TTC549 (cell line): ENCODE data around the gene PARD6A.
A peak's percentile ranks its signal among the peaks of the same experiment; 100 is the strongest.

Source experiments
- FAIRE-seq: peaks from 2 replicates; lab custom pipeline; 2012; peaks lifted over from hg19 to GRCh38; lab: Jason Lieb, UNC

PARD6A gene

DNA sequence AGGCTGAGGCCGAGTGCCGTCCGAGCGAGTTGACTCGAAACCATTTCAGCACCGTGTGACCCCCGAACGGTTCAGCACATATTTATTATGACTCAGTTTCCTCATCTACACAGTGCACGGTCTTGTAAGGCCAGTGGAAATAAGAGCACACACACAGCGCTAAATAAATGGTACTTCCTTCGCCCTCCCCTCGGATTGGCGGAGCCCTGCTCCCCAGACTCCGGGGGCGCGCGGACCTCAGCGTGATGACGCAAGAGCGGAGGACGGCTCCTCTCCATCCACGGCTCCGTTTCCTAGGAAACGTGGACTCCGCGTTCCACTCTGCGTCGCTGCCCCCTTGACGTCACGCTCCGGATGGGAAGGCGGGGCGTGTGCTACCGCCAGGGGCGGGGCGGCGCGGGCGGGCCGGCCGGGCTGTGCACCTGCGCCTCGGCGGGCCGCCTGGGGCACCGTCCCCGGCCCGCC, at the start of gene PARD6A:
PARD6A (plus strand) TSS at position 397 of the 465 bp plus-strand sequence. CDS start 79 bp downstream, outside the sequence.
- peak; percentile 34 for FAIRE-seq

GRCh38 chr16:67613808-67614207, 47.0 kb upstream of the PARD6A start:
- no peak for FAIRE-seq

GRCh38 chr16:67628216-67628615, 32.5 kb upstream of the PARD6A start:
- FAIRE-seq = no peak

- FAIRE-seq = no peak
Measured at GRCh38 chr16:67632415-67633172, 28.2 kb upstream of the PARD6A start.

GRCh38 chr16:67636713-67637112, 24.0 kb upstream of the PARD6A start:
- FAIRE-seq = no peak

DNA sequence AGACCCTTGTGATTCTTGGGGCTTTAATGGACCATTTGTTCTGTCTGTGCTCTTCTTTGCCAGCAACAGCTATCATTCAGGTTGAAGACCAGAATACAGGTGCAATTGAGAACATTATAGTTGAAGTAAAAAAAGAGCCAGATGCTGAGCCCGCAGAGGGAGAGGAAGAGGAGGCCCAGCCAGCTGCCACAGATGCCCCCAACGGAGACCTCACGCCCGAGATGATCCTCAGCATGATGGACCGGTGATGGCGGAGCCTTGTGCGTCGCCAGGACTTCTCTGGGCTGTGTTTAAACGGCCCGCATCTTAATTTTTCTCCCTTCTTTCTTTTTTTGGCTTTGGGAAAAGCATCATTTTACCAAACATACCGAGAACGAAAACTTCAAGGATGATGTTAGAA, 23.1 kb upstream of the PARD6A start:
- no peak for FAIRE-seq

DNA sequence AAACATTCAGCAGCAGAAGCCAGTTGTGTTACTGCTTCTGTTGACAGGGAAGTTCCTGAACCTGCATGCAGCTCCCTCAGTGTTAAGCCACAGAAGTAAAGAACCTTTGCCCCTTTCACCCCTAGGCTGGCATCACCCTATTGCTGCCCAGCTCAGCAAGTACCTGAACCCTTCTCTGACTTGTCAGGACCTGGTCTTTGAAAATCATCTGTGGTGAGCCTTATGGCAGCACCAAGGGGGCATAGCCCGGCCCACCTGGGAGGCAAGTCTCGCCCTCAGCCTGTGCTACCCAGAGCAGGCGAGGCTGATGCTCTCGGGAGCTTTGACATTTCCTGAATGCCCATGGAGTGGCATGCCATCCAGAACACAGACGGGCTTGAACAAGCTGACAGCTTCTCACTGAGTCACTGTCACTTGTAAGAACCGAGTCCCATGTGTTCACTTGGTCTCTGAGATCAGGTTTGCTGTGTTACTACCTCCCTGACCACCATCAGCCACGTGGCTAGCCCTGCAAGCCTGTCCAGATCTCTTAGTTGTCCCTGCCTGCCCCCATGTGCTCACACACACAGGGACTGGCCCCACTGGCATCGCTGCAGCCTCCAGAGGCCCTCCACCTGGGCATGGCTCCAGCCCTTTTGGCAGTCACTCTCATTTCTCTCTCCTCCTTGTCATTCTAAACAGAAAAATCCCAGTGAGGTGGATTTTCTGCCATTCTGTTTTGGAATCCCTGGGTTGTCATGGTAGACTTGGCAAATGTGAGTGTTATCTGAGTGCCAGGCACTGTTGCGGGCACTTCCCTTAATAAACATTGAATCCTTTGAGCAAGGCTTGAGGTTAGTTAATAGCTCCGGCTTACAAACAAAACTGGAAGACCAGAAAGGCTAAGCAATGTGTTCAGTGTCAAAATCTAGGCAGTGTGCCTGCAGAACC, 18.7 kb upstream of the PARD6A start:
- FAIRE-seq = no peak

DNA sequence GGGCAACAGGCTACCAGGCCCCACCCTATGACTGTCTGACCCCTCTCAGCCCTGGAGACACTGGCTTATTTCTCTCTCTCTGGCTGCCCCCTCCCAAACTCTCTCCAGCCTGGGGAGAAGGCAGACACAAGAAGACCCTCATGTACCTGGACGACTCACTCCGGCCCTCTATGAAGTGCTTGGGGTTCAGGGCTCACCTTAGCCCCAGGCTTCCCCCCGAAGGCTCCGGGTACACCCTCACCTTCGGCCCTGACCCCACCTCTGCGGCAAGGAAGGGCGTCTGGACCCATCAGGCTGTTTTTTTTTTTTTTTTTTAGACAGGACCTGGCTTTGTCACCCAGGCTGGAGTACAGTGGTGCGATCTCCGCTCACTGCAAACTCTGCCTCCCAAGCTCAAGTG, 16.7 kb upstream of the PARD6A start:
- no peak for FAIRE-seq

- no peak for FAIRE-seq
Measured at GRCh38 chr16:67645397-67646121, 15.2 kb upstream of the PARD6A start.

DNA sequence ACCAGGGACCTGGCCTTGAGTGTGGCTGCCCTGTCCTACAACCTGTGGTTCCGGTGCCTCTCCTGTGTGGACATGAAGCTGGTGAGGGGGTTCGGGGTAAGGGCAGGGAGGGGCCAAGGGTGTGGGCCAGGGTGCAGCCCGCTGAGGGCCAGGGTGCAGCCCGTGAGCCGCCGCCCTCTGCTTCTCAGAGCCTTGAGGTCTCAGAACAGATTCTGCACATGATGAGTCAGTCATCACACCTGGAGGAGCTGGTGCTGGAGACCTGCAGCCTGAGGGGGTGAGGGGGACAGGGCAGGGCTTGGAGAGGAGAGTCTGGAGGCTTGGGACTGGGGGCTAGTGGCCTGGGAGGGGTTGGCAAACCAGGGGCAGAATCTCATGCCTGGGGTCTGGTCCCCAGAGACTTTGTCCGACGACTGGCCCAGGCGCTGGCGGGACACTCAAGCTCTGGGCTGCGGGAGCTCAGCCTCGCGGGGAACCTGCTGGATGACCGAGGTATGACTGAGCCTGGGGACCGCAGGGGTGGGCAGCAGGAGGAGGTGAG, 13.6 kb upstream of the PARD6A start:
- no peak for FAIRE-seq

GRCh38 chr16:67647681-67648080, 13.1 kb upstream of the PARD6A start:
- no peak for FAIRE-seq

DNA sequence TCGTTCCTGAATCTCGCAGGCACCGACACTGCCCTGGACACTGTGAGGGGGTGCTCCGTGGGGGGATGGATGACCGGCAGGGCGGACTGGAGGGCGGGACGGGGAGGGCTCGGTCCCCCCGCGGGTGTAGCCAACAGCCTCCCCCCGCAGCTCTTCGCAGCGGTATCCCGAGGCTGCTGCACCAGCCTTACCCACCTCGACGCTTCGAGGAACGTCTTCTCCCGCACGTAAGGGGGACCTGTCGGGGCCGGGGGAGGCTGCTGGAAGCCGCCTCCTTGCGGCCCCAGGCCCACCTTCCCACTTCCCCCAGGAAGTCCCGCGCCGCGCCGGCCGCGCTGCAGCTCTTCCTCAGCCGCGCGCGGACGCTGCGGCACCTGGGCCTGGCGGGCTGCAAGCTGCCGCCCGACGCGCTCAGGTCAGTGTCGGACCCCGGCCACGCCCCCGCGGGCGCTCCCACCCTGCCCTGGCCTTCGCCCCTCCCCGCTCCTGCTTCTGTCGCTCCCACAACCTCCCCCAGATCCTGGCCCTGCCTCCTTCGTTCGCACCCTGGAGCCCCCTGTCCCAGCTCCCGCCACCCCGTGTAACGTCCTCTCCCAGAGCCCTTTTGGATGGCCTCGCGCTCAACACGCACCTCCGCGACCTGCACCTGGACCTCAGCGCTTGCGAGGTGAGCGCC, 12.5 kb upstream of the PARD6A start:
- FAIRE-seq = no peak

GRCh38 chr16:67648764-67649407, 11.9 kb upstream of the PARD6A start:
- no peak for FAIRE-seq

DNA sequence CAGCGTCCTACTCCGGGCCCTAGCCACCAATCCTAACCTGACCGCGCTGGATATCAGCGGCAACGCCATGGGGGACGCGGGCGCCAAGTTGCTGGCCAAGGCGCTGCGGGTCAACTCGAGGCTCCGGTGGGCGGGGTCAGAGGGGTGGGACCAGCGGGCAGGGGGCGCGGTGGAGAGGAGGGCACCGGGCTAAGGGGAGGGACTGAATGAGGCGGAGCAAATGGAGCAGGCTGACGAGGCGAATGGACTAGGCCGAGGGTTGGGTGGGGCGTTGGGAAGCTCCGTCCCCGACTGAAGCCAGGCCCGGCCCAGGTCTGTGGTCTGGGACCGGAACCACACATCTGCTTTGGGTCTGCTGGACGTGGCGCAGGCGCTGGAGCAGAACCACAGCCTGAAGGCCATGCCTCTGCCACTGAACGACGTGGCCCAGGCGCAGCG, 11.2 kb upstream of the PARD6A start:
- FAIRE-seq = no peak

- no peak for FAIRE-seq
Measured at GRCh38 chr16:67650023-67650422, 10.7 kb upstream of the PARD6A start.

DNA sequence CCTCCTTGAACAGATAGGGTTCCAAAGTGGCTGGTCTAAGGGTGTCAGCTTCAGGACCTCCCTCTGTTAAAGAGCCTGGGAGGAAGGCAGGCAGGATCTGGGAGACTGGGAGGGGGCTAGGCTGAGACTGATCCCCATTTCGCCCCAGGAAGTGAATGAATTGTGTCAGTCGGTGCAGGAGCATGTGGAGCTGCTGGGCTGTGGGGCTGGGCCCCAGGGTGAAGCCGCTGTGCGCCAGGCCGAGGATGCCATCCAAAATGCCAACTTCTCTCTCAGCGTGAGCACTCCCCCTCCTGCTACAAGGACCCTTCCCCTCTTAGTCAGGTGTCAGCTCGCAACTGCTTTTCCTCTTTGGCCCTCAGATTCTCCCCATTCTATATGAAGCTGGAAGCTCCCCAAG, 9.7 kb upstream of the PARD6A start:
- FAIRE-seq = no peak

DNA sequence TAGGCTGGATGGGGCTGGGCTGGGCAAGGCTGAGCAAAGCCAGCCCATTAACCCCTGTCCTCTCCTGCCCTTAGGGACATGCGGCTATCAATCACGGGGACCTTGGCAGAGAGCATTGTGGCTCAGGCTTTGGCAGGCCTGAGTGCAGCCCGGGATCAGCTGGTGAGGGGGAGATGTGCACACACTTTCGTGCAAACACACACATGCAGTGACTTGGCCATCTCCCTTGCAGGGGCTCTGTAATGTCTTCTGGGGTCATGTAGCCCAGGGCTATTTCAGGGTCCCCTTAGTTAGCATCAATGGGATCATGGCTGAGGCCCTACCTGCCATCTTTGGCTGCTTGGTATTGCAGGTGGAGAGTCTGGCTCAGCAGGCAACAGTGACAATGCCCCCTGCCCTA, 8.9 kb upstream of the PARD6A start:
- FAIRE-seq = no peak

DNA sequence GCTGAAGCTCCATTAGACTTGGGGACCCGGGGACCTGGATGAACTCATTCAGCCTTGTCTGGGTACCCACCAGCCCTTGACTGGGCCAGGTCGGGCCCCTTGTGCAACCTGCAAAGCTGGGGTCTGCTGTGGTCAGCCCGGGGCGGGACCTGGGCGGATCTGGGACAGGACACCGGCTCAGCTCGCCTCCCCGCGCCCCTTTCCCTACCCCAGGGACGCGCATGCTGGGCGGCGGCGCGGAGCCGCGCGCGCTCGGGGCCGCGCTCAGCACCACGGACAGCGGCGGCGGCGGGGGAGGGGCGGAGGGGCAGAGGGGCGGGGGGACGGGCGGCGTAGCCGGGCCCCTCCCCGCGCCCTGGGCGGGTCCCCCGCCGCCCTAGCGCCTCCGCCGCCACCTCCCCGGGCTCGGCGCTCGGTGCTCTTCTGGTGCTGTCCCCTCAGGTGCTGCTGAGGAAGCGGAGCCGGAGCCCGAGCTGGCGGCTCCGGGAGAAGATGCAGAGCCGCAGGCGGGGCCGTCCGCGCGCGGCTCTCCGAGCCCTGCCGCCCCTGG, 8.1 kb upstream of the PARD6A start:
- no peak for FAIRE-seq

GRCh38 chr16:67653128-67653788, 7.5 kb upstream of the PARD6A start:
- FAIRE-seq = no peak

GRCh38 chr16:67653789-67654402, 6.9 kb upstream of the PARD6A start:
- no peak for FAIRE-seq
